NCI-H524 (cell line): ENCODE measurements around the gene PSMF1.

Source experiments
- DNase-seq, 2 experiments: peaks; one replicate each; lab custom pipeline; 2025; lab: John Stamatoyannopoulos, UW

Gene PSMF1

DNA sequence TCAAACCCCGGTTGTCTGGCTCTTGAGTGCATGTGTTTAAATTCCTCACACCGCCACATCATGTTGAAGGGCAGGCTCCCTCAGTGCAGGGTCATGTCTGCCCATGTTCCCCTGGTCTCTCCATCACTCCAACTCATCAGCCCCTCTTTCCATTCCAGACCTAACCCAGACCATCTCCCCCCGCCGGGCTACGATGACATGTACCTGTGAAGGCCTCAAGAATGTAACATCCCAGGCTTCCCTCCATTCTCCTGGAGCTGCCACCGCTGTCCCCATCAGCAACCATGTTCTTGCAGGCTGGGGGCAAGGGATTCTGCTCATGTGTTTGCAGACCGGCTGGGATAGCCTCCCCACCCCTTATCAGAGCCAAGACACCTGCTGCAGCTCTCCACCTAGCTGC, 46.5 kb downstream of the PSMF1 start:
- no peak for DNase-seq

- DNase-seq, result no peak
These were observed 47.1 kb downstream of the PSMF1 start for GRCh38 chr20:1165521-1165920.

- DNase-seq, result no peak
These were observed 47.5 kb downstream of the PSMF1 start for GRCh38 chr20:1165941-1166340.

DNA sequence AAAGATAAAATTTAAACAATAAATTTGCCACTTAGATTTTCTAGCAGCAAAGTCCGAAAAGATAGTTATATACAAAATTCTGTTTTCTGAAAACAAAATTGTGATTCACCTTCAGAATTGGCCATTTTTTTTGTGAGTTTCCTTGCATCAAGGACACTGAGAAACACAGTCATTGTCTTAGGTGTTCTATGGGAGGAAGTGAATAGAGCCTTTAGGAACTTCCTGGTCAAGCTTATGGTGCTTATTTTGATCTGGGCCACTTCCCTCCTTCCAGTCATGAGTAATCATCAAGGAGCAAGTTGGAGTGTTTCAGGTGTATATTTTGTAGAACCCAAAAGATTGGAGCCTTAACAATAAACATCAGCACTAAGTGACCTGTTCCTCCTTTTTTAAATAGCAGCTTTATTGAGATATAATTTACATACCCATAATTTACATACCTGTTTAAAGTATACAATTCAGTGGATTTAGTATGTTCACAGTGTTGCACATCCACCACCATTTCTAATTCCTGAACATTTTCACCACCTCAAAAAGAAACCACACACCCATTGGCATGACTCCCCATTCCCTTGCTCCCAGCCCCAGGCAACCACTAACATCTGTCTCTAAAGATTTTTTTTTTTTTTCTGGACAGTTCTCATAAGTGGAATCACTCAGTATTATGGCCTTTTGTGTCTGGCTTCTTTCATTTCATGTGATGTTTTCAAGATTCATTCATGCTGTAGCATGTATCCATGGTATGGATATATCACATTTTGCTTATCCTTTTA, 48.7 kb downstream of the PSMF1 start:
- DNase-seq, result no peak

DNA sequence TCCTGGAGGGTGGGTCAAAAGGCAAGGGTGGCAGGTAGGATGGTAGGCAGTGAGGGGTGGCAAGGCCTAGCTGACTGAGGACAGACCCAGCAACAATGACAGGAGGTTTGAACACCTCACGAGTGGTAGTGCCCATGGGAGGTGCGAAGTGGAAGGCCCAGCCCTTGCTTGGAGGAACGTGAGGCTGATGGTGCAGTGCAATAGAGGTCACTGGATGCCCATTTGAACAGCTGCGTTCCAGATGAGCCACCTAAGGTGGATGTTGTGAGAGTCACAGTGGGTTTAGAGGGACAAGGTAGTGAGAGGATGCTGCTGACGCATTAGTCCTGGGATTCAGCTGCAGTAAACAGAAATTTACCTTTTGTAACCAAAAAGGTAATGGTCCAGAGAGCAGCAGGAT, 50.8 kb downstream of the PSMF1 start:
- no peak for DNase-seq

DNA sequence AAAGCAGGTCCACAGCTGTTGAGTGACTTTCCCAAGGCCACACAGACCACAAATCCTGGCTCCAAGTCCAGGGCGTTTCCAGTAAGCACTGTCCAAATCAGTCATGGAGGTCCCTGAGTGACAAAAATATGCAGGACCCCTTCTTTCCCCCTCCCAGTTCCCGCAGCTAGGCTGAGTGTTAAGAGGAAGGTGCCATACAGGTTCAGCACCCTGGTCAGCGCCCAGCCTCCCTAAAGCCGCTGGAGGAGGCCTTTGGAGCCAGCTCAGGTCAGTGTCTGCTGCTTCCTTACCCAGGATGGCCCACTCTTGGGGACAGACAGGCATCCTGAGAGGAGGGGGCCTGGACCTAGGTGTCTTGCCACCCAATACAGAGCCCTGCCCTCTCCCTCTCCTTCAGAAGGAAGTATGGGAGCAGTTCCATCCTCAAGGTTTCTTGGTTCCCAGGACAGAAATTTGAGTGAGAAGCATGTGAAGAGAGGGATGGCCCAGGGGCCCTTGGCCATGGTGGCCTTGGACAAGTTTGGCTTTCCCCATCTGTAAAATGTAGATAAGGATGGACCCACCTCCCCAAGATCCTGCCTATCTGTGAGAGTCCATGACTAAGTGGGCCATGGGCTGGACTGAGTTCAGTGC, 53.2 kb downstream of the PSMF1 start:
- no peak for DNase-seq

GRCh38 chr20:1173698-1174097, 55.3 kb downstream of the PSMF1 start:
- DNase-seq, result peak in 1 of 2 experiments; percentile 14

- DNase-seq, result no peak
These were observed 56.4 kb downstream of the PSMF1 start for GRCh38 chr20:1174787-1175186.

GRCh38 chr20:1177680-1178079, 59.3 kb downstream of the PSMF1 start:
- DNase-seq, result peak in 1 of 2 experiments; percentile 13

GRCh38 chr20:1178103-1178502, 59.7 kb downstream of the PSMF1 start:
- no peak for DNase-seq

GRCh38 chr20:1178623-1179022, 60.2 kb downstream of the PSMF1 start:
- no peak for DNase-seq

DNA sequence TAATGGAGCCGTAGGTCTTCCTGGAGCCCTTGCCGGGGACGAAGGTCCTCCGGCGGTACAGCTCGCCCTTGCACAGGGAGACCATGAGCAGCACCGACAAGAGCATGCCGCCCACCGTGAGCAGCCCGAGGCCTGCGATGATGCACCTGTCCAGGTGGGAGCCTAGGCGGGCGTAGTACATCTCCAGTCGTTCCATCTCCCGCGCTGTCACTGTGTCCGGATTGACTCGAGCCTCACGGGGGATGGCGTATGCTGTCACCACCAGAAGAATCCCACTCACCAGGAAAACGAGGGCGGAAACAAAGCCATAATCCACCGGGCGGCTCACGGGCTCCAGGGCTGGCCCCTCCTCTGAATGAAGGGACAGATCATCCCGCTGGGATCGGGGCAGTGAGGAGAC, 62.5 kb downstream of the PSMF1 start:
- DNase-seq, result no peak

GRCh38 chr20:1182106-1182505, 63.7 kb downstream of the PSMF1 start:
- no peak for DNase-seq

GRCh38 chr20:1183153-1183552, 64.8 kb downstream of the PSMF1 start:
- DNase-seq, result no peak

DNA sequence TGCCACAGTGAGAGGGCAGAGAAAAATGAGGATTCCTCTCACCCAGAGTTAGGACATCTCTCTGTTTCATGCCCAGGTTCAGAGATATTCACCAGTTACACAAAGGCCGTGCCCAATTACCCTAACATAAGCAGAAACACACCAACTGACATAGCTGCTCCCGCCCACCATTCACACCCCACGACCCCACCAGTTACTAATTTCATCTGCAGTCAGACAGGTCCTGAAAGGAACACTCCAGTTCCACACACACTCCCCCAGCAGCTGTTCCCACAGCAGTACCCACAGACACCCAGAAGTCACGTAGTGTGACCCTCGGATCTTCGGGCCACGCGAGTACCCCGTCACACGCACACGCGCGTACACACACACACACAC, 65.8 kb downstream of the PSMF1 start:
- no peak for DNase-seq

DNA sequence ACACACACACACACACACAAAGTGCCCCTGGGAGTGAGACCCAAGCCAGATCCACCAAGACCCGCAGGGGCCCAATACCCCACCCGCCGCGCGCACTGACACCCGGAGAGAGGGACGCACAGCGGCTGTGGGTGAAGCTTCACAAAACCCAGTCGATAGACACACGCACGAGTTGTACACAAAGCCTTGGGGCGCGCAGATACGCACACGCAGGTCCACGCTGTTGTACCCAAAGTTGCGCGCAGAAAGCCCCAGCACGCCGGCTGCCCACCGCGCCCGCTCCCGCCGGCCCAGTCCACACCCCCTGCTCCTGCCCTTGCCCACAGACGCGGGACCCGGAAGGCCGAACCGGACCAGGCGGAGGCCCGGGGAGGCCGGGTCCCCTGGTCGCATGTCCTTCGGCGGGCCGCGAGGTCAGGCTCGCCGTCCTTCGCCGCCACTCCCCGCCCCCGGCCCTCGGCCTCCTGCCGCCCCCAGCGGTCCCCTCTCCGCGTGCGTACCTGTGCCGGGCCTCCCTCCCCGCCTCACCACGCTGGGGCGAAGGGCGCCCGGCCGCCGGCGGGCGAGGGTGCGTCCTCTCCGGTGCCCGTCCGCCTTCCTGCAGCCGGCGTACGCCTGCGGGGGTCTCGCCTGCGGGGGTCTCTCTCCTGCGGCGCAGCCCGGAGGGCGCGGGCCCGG, 66.4 kb downstream of the PSMF1 start, which contains the start of gene TMEM74B:
TMEM74B (minus strand) TSS at position 344 of the 678 bp plus-strand sequence. CDS start 1,180 bp downstream, outside the sequence.
- DNase-seq, result peak in 1 of 2 experiments; percentile 19

GRCh38 chr20:1185316-1185741, 66.9 kb downstream of the PSMF1 start:
- peak in 1 of 2 experiments; percentile 62 for DNase-seq

DNA sequence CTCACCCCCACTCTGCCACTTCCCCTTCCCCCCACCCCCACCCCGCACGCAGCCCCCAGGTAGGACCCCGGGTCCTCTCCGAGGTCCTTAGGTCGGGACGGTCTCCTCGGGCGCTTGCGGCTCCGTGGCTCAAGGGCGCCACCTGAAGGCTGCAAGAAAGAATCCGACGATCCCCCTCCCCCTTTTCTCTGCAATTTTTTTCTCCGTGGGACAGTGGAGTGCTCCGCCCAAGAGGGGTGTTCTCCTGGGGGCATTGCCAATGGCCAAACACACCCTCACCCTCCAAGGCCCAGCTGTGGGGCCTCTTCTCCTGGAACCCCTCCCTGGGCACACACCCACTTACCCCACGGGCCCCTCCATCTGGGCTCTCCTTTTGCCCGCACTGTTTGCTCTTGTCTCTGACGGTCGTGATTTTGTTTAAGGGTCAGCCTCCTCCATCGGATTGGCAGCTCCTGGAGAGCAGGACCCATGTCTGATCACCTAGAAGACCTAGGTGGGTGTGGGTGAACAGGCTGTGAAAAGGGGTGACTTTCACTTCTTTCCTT, 67.5 kb downstream of the PSMF1 start:
- DNase-seq, result peak; percentile 74 to 75

- DNase-seq, result no peak
These were observed 68.1 kb downstream of the PSMF1 start for GRCh38 chr20:1186367-1186991.

DNA sequence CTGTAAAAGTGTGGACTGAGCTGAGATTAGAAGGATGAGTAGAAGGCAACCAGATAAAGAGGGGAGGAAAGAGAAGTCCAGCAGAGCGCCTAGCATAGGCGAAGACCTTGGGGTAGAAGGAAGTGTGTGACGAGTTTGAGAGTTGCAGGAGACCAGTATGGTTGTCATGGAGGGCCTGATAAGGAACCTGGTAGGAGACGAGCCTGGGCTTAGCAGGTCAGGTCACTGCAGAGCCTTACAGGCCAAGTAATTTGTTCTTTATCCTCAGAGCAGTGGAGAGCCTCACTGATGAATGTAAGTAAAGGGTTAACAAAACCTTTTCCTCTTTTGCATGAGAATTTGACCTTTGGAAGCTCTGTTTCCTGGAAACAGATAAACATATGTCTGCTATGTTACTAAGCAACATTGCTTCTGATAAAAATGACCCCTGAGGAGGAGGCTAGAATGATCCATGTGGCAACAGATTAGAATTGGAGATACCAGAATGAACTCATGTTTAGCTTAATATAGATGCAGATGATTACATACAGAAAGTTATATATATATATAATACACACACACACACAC, 69.3 kb downstream of the PSMF1 start:
- DNase-seq, result no peak

DNA sequence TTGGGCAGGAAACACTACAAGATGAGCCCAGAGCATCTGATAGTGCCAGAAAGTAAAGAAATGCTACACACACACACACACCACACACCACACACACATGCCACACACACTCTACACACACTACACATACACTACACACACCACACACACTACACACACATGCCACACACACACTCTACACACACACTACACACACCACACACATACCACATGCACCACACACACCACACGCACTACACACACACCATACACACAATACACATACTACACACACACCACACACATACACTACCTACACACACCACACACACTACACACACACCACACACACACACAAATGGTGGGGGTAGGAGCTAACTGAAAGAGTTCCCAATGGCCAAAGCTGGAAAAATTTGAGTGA, 69.9 kb downstream of the PSMF1 start:
- no peak for DNase-seq

- DNase-seq, result no peak
These were observed 71.4 kb downstream of the PSMF1 start for GRCh38 chr20:1189827-1190226.
